HEK293 (cell line): ENCODE results near the gene FLT4.
A peak's percentile ranks its signal among the peaks of the same experiment; 100 is the strongest.

Source experiments
- BCL11A ChIP-seq: fragments of 450-650 bp; formaldehyde crosslinking; IDR thresholded peaks from 2 replicates; pipeline ENCODE4 v1.5.1; 2016; ENCODE audit warnings: low read depth, missing biosample characterization, missing genetic modification characterization
- GLI4 ChIP-seq: fragments of 450-650 bp; formaldehyde crosslinking; IDR thresholded peaks from 2 replicates; pipeline ENCODE4 v1.5.1; 2016; ENCODE audit warnings: missing biosample characterization, missing genetic modification characterization
- GLIS1 ChIP-seq: fragments of 450-650 bp; formaldehyde crosslinking; IDR thresholded peaks from 2 replicates; pipeline ENCODE4 v1.5.1; 2016; ENCODE audit warnings: missing biosample characterization, missing genetic modification characterization
- KLF10 ChIP-seq: fragments of 450-650 bp; IDR thresholded peaks from 2 replicates; pipeline ENCODE4 v1.5.1; 2018; ENCODE audit warnings: missing biosample characterization, mild to moderate bottlenecking, missing genetic modification characterization
- SP3 ChIP-seq: fragments of 450-650 bp; formaldehyde crosslinking; IDR thresholded peaks from 2 replicates; pipeline ENCODE4 v1.5.1; 2016; ENCODE audit warnings: missing biosample characterization, missing genetic modification characterization
- ZBTB8A ChIP-seq: fragments of 450-650 bp; formaldehyde crosslinking; IDR thresholded peaks from 2 replicates; pipeline ENCODE4 v1.5.1; 2016; ENCODE audit warnings: missing biosample characterization, missing genetic modification characterization
- ZFP41 ChIP-seq: fragments of 450-650 bp; formaldehyde crosslinking; IDR thresholded peaks from 2 replicates; pipeline ENCODE4 v1.5.1; 2016; ENCODE audit warnings: missing biosample characterization, missing genetic modification characterization, borderline replicate concordance
- ZFP69B ChIP-seq: fragments of 450-650 bp; formaldehyde crosslinking; IDR thresholded peaks from 2 replicates; pipeline ENCODE4 v1.5.1; 2016; ENCODE audit warnings: missing biosample characterization, missing genetic modification characterization
- ZNF121 ChIP-seq: fragments of 450-650 bp; formaldehyde crosslinking; IDR thresholded peaks from 2 replicates; pipeline ENCODE4 v1.5.1; 2016; ENCODE audit warnings: missing biosample characterization, missing genetic modification characterization
- ZNF133 ChIP-seq: fragments of 450-650 bp; formaldehyde crosslinking; IDR thresholded peaks from 2 replicates; pipeline ENCODE4 v1.5.1; 2016; ENCODE audit warnings: missing biosample characterization, missing genetic modification characterization
- ZNF174 ChIP-seq: fragments of 450-650 bp; formaldehyde crosslinking; IDR thresholded peaks from 2 replicates; pipeline ENCODE4 v1.5.0; 2017; ENCODE audit warnings: missing biosample characterization, mild to moderate bottlenecking, missing genetic modification characterization
- ZNF2 ChIP-seq: fragments of 450-650 bp; formaldehyde crosslinking; IDR thresholded peaks from 2 replicates; pipeline ENCODE4 v1.5.1; 2016; ENCODE audit warnings: missing biosample characterization, missing genetic modification characterization
- ZNF202 ChIP-seq: fragments of 450-650 bp; formaldehyde crosslinking; IDR thresholded peaks from 2 replicates; pipeline ENCODE4 v1.5.1; 2016; ENCODE audit warnings: missing biosample characterization, missing genetic modification characterization, borderline replicate concordance
- ZNF214 ChIP-seq: fragments of 450-650 bp; formaldehyde crosslinking; IDR thresholded peaks from 2 replicates; pipeline ENCODE4 v1.5.1; 2017; ENCODE audit warnings: missing biosample characterization, mild to moderate bottlenecking, missing genetic modification characterization, borderline replicate concordance
- ZNF514 ChIP-seq: fragments of 450-650 bp; formaldehyde crosslinking; IDR thresholded peaks from 2 replicates; pipeline ENCODE4 v1.5.1; 2016; ENCODE audit warnings: missing biosample characterization, missing genetic modification characterization
- ZNF529 ChIP-seq: fragments of 450-650 bp; formaldehyde crosslinking; IDR thresholded peaks from 2 replicates; pipeline ENCODE4 v1.5.1; 2017; ENCODE audit warnings: missing genetic modification characterization, missing biosample characterization; ENCODE audit not compliant: insufficient replicate concordance
- ZNF677 ChIP-seq: fragments of 450-650 bp; IDR thresholded peaks from 2 replicates; pipeline ENCODE4 v1.5.0; 2018; ENCODE audit warnings: missing biosample characterization, mild to moderate bottlenecking, missing genetic modification characterization, moderate library complexity
- ZNF777 ChIP-seq: fragments of 450-650 bp; formaldehyde crosslinking; IDR thresholded peaks from 2 replicates; pipeline ENCODE4 v1.5.1; 2017; ENCODE audit warnings: missing biosample characterization, missing genetic modification characterization, borderline replicate concordance
- ZSCAN23 ChIP-seq: fragments of 450-650 bp; formaldehyde crosslinking; IDR thresholded peaks from 2 replicates; pipeline ENCODE4 v1.5.1; 2016; ENCODE audit warnings: missing biosample characterization, missing genetic modification characterization
- ZXDB ChIP-seq: fragments of 450-650 bp; formaldehyde crosslinking; IDR thresholded peaks from 2 replicates; pipeline ENCODE4 v1.5.1; 2016; ENCODE audit warnings: missing biosample characterization, missing genetic modification characterization
- TF ChIP-seq, protein P1 (sequence below): fragments of 450-650 bp; formaldehyde crosslinking; optimal IDR thresholded peaks from 2 replicates; pipeline ENCODE3; 2016; ENCODE audit warnings: missing biosample characterization, mild to moderate bottlenecking, missing genetic modification characterization
- TF ChIP-seq, protein P2 (sequence below): fragments of 450-650 bp; IDR thresholded peaks from 2 replicates; pipeline ENCODE4 v1.5.1; 2018; ENCODE audit warnings: missing biosample characterization, missing genetic modification characterization
- TF ChIP-seq, protein P3 (sequence below): fragments of 450-650 bp; formaldehyde crosslinking; IDR thresholded peaks from 2 replicates; pipeline ENCODE4 v1.5.1; 2016; ENCODE audit warnings: missing biosample characterization, missing genetic modification characterization
- TF ChIP-seq, protein P4 (sequence below): fragments of 450-650 bp; formaldehyde crosslinking; IDR thresholded peaks from 2 replicates; pipeline ENCODE4 v1.5.1; 2016; ENCODE audit warnings: missing biosample characterization, missing genetic modification characterization, borderline replicate concordance
- TF ChIP-seq, protein P5 (sequence below): fragments of 450-650 bp; formaldehyde crosslinking; IDR thresholded peaks from 2 replicates; pipeline ENCODE4 v1.5.1; 2016; ENCODE audit warnings: missing biosample characterization, missing genetic modification characterization, borderline replicate concordance
- TF ChIP-seq, protein P6 (sequence below): fragments of 450-650 bp; formaldehyde crosslinking; IDR thresholded peaks from 2 replicates; pipeline ENCODE4 v1.5.1; 2016; ENCODE audit warnings: missing biosample characterization, missing genetic modification characterization

The FLT4 gene

DNA sequence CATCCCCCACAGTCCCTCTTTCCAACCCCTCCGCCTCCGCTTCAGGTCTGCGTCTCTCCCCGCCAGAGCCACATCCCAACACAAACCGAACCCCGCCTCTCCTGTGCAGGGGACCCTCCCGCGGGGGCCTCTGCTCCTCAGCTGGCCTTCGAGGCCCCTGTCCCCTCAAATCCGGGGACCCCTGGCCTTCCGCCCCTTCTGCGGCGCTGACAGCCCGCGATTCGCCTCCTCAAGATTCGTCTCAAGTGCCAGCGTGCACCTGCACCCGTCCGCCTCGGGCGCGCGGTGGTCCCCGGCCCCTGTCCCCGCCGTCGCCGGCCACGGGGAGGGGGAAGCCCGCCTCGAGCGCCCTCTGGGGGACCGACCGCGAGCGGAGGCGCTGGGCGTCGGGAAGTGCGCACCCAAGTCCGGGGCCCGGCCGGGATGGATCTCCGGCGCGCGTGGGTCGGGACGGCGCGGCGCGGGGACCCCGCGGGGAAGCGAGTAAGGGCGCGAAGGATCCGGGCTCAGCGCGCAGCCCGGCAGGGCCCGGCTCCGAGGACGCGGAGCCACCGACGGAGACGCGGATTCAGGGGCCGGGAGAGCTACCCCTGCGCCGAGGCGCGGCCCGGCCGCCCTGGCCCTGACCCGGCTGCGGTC is 623 bp downstream of the FLT4 start (continued):
- 0 out of 2 replicates have a peak, but pooled peaks have one; percentile 31 for TF ChIP-seq ZFP69B (tag by site-specific recombination)
- 0 out of 2 replicates have a peak, but pooled peaks have one; percentile 42 for TF ChIP-seq ZXDB (tag by site-specific recombination)
- TF ChIP-seq, protein P1, sequence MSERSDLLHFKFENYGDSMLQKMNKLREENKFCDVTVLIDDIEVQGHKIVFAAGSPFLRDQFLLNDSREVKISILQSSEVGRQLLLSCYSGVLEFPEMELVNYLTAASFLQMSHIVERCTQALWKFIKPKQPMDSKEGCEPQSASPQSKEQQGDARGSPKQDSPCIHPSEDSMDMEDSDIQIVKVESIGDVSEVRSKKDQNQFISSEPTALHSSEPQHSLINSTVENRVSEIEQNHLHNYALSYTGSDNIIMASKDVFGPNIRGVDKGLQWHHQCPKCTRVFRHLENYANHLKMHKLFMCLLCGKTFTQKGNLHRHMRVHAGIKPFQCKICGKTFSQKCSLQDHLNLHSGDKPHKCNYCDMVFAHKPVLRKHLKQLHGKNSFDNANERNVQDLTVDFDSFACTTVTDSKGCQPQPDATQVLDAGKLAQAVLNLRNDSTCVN (tag by site-specific recombination): peak; percentile 63
- 0 out of 2 replicates have a peak, but pooled peaks have one; percentile 28 for TF ChIP-seq ZNF174 (tag by site-specific recombination)
- peak; percentile 79; the same call in 1 of the 2 replicates for TF ChIP-seq GLI4 (tag by site-specific recombination)
- TF ChIP-seq, protein P2, sequence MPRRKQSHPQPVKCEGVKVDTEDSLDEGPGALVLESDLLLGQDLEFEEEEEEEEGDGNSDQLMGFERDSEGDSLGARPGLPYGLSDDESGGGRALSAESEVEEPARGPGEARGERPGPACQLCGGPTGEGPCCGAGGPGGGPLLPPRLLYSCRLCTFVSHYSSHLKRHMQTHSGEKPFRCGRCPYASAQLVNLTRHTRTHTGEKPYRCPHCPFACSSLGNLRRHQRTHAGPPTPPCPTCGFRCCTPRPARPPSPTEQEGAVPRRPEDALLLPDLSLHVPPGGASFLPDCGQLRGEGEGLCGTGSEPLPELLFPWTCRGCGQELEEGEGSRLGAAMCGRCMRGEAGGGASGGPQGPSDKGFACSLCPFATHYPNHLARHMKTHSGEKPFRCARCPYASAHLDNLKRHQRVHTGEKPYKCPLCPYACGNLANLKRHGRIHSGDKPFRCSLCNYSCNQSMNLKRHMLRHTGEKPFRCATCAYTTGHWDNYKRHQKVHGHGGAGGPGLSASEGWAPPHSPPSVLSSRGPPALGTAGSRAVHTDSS: no peak
- TF ChIP-seq KLF10 (tag by site-specific recombination): no peak
- TF ChIP-seq, protein P3, sequence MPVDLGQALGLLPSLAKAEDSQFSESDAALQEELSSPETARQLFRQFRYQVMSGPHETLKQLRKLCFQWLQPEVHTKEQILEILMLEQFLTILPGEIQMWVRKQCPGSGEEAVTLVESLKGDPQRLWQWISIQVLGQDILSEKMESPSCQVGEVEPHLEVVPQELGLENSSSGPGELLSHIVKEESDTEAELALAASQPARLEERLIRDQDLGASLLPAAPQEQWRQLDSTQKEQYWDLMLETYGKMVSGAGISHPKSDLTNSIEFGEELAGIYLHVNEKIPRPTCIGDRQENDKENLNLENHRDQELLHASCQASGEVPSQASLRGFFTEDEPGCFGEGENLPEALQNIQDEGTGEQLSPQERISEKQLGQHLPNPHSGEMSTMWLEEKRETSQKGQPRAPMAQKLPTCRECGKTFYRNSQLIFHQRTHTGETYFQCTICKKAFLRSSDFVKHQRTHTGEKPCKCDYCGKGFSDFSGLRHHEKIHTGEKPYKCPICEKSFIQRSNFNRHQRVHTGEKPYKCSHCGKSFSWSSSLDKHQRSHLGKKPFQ: no peak
- no peak for TF ChIP-seq ZNF202
- TF ChIP-seq ZNF677: 0 out of 2 replicates have a peak, but pooled peaks have one; percentile 31
- TF ChIP-seq, protein P4, sequence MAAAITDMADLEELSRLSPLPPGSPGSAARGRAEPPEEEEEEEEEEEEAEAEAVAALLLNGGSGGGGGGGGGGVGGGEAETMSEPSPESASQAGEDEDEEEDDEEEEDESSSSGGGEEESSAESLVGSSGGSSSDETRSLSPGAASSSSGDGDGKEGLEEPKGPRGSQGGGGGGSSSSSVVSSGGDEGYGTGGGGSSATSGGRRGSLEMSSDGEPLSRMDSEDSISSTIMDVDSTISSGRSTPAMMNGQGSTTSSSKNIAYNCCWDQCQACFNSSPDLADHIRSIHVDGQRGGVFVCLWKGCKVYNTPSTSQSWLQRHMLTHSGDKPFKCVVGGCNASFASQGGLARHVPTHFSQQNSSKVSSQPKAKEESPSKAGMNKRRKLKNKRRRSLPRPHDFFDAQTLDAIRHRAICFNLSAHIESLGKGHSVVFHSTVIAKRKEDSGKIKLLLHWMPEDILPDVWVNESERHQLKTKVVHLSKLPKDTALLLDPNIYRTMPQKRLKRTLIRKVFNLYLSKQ (tag by site-specific recombination): no peak
- no peak for TF ChIP-seq SP3 (tag by site-specific recombination)
- no peak for TF ChIP-seq ZNF133 (tag by site-specific recombination)
- TF ChIP-seq GLIS1: peak; percentile 26; the same call in 1 of the 2 replicates
- no peak for TF ChIP-seq ZNF2
- TF ChIP-seq ZNF777: peak; percentile 82; the same call in 1 of the 2 replicates
- TF ChIP-seq ZNF121 (tag by site-specific recombination): no peak
- peak; percentile 59; the same call in 1 of the 2 replicates for TF ChIP-seq ZBTB8A (tag by site-specific recombination)
- no peak for TF ChIP-seq ZNF514 (tag by site-specific recombination)
- TF ChIP-seq ZFP41 (tag by site-specific recombination): no peak
- no peak for TF ChIP-seq ZNF214
- TF ChIP-seq BCL11A: no peak
- TF ChIP-seq ZSCAN23 (tag by site-specific recombination): no peak
- TF ChIP-seq ZNF529 (tag by site-specific recombination): no peak
- TF ChIP-seq, protein P5, sequence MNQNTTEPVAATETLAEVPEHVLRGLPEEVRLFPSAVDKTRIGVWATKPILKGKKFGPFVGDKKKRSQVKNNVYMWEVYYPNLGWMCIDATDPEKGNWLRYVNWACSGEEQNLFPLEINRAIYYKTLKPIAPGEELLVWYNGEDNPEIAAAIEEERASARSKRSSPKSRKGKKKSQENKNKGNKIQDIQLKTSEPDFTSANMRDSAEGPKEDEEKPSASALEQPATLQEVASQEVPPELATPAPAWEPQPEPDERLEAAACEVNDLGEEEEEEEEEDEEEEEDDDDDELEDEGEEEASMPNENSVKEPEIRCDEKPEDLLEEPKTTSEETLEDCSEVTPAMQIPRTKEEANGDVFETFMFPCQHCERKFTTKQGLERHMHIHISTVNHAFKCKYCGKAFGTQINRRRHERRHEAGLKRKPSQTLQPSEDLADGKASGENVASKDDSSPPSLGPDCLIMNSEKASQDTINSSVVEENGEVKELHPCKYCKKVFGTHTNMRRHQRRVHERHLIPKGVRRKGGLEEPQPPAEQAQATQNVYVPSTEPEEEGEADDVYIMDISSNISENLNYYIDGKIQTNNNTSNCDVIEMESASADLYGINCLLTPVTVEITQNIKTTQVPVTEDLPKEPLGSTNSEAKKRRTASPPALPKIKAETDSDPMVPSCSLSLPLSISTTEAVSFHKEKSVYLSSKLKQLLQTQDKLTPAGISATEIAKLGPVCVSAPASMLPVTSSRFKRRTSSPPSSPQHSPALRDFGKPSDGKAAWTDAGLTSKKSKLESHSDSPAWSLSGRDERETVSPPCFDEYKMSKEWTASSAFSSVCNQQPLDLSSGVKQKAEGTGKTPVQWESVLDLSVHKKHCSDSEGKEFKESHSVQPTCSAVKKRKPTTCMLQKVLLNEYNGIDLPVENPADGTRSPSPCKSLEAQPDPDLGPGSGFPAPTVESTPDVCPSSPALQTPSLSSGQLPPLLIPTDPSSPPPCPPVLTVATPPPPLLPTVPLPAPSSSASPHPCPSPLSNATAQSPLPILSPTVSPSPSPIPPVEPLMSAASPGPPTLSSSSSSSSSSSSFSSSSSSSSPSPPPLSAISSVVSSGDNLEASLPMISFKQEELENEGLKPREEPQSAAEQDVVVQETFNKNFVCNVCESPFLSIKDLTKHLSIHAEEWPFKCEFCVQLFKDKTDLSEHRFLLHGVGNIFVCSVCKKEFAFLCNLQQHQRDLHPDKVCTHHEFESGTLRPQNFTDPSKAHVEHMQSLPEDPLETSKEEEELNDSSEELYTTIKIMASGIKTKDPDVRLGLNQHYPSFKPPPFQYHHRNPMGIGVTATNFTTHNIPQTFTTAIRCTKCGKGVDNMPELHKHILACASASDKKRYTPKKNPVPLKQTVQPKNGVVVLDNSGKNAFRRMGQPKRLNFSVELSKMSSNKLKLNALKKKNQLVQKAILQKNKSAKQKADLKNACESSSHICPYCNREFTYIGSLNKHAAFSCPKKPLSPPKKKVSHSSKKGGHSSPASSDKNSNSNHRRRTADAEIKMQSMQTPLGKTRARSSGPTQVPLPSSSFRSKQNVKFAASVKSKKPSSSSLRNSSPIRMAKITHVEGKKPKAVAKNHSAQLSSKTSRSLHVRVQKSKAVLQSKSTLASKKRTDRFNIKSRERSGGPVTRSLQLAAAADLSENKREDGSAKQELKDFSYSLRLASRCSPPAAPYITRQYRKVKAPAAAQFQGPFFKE (tag by site-specific recombination): no peak
- TF ChIP-seq, protein P6, sequence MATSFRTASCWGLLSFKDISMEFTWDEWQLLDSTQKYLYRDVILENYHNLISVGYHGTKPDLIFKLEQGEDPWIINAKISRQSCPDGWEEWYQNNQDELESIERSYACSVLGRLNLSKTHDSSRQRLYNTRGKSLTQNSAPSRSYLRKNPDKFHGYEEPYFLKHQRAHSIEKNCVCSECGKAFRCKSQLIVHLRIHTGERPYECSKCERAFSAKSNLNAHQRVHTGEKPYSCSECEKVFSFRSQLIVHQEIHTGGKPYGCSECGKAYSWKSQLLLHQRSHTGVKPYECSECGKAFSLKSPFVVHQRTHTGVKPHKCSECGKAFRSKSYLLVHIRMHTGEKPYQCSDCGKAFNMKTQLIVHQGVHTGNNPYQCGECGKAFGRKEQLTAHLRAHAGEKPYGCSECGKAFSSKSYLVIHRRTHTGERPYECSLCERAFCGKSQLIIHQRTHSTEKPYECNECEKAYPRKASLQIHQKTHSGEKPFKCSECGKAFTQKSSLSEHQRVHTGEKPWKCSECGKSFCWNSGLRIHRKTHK (tag by site-specific recombination): no peak
